Sigmoid colon (tissue), 7 donors: ENCODE measurements around the gene ZBBX. TPM values are rescaled to one million over a fixed set of nuclear protein-coding genes. Genes with fewer than 3 reads are reported as not detected.

Experiments
- DNase-seq: peaks from one replicate; pipeline ENCODE4 v3.0.0-alpha.2; 2019
- H3K27ac ChIP-seq, 4 donors: fragments of 200-600 bp; sonication (generic); one replicate each; pipeline ENCODE4 v1.5.1; 2016 to 2019; ENCODE audit warnings: mild to moderate bottlenecking in 1 of 4
- H3K27me3 ChIP-seq, 3 donors: fragments of 200-600 bp; sonication (generic); one replicate each; pipeline ENCODE4 v1.5.1; 2019; ENCODE audit warnings: mild to moderate bottlenecking in 1 of 3
- H3K36me3 ChIP-seq, 4 donors: fragments of 200-600 bp; sonication (generic); one replicate each; pipeline ENCODE4 v1.5.1; 2016 to 2019
- H3K4me1 ChIP-seq, 4 donors: fragments of 200-600 bp; sonication (generic); one replicate each; pipeline ENCODE4 v1.5.1; 2017 to 2019
- H3K4me3 ChIP-seq, 4 donors: fragments of 200-600 bp; sonication (generic); one replicate each; pipeline ENCODE4 v1.5.1; 2017 to 2019; ENCODE audit warnings: mild to moderate bottlenecking in 2 of 4, moderate library complexity in 1 of 4
- H3K9me3 ChIP-seq, 4 donors: fragments of 200-600 bp in 3 of 4; sonication (generic) in 3 of 4; one replicate each; pipeline versions ENCODE4 v1.5.1 to v1.6.1; 2013 to 2019
- EP300 ChIP-seq, 4 donors: sonication (generic); formaldehyde crosslinking; IDR thresholded peaks; one replicate each; pipeline ENCODE4 v1.6.1; 2017; ENCODE audit warnings: antibody characterized with exemption in 4 of 4
- POLR2A ChIP-seq, 2 donors: fragments of 450-650 bp; IDR thresholded peaks; one replicate each; pipeline ENCODE4 v1.6.1; 2016; ENCODE audit warnings: antibody characterized with exemption in 2 of 2, mild to moderate bottlenecking in 2 of 2, moderate library complexity in 2 of 2
- POLR2AphosphoS5 ChIP-seq, 4 donors: sonication (generic); formaldehyde crosslinking; IDR thresholded peaks; one replicate each; pipeline ENCODE4 v1.6.1; 2017; ENCODE audit warnings: antibody characterized with exemption in 4 of 4
- WGBS, 2 donors: extraction: QIAGEN DNeasy Blood & Tissue Kit; methylation state at CpG; one replicate each; pipeline ENCODE4 v1.1.7; 2013; 5-methylcytosine and 5-hydroxymethylcytosine counted together
- intact Hi-C: fragments of 100-400 bp; cut with DNase I; formaldehyde crosslinking; loops from one replicate; pipeline ENCODE4 v1.15.1; 2023
- polyA plus RNA-seq, 3 donors: library from polyadenylated mRNA; stranded (reverse); fragments of 200-250 nt; gene quantifications; one replicate each; pipeline ENCODE4 v1.2.3, GENCODE V29; 2013
- total RNA-seq, 4 donors: library from RNA; depleted of rRNA; stranded (reverse); fragments of >200 nt; gene quantifications; one replicate each; pipeline ENCODE4 v1.1.0, GENCODE V29; 2016
- TF ChIP-seq, protein P1 (sequence below), 4 experiments: fragments of 450-650 bp in 3 of 4; fragments of 200-600 bp in 1 of 4; IDR thresholded peaks; one replicate each; pipeline ENCODE4 v1.5.1; 2016 to 2019; ENCODE audit warnings: antibody characterized with exemption in 4 of 4, mild to moderate bottlenecking in 3 of 4, moderate library complexity in 2 of 4
- donor health status: healthy with polysubstance abuse.
- donor health status: Bipolar disorder and iron deficiency.
- donor health status: healthy.

Gene ZBBX
- total and polyA plus RNA-seq, 7 donors, result not detected

DNA sequence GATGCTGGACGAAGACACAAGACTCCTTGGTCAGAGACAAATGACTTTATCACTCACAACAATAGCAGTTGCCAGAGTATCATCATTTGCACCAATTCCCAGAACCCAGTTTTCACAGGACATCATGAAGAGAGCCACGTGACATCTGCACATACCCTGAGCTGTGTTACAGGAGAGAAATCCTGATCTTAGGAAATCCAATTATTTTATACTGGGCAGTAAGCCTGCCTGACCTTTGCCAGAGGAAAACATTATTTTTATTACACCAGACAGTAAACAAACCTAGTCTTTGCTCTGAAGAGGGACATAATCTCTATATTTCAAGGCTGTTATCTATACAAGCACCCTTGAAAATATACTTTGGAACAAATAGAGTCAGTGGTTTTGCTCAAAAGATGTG is 77.4 kb downstream of the ZBBX start:
- peaks cover 0 to 29% (median 11%) of the 10 kb centered on the region in 4 donors for H3K4me1 ChIP-seq
- H3K9me3 ChIP-seq, result no peaks in the 10 kb centered on the region
- H3K4me3 ChIP-seq, result no peak overlapping the region
- intact Hi-C loops, result no loop called here
- no peak for DNase-seq
- no peaks in the 10 kb centered on the region for H3K27me3 ChIP-seq
- H3K36me3 ChIP-seq, result no peaks in the 10 kb centered on the region
- H3K27ac ChIP-seq, result no peak overlapping the region
- 48 to 68% methylated on average over 2 of the region's 2 CpGs for WGBS, 2 donors
- TF ChIP-seq POLR2AphosphoS5 (IDR thresholded peaks at IDR 0.05), result no peak
- no peak for TF ChIP-seq EP300 (IDR thresholded peaks at IDR 0.05)
- no peak for TF ChIP-seq POLR2A (IDR thresholded peaks at IDR 0.05)
- TF ChIP-seq, protein P1, sequence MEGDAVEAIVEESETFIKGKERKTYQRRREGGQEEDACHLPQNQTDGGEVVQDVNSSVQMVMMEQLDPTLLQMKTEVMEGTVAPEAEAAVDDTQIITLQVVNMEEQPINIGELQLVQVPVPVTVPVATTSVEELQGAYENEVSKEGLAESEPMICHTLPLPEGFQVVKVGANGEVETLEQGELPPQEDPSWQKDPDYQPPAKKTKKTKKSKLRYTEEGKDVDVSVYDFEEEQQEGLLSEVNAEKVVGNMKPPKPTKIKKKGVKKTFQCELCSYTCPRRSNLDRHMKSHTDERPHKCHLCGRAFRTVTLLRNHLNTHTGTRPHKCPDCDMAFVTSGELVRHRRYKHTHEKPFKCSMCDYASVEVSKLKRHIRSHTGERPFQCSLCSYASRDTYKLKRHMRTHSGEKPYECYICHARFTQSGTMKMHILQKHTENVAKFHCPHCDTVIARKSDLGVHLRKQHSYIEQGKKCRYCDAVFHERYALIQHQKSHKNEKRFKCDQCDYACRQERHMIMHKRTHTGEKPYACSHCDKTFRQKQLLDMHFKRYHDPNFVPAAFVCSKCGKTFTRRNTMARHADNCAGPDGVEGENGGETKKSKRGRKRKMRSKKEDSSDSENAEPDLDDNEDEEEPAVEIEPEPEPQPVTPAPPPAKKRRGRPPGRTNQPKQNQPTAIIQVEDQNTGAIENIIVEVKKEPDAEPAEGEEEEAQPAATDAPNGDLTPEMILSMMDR (IDR thresholded peaks at IDR 0.05), result no peak

DNA sequence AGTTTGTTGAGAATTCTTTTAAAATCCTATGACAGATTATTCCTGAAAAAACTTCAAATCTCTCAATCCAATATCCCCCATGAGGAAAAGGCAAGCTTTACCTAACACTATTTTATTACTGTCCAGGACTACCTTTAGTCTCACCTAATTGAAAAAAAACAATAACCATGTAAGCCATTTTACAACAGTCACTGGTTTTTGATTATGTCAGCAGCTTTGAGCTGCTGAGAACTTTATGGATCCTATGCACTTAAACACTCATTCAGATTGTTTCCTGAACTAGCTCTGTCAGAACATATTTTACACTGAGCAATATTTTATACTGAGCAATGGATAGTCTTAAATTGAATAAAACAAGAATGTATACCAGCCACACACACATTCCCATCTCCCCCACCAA is 79.9 kb downstream of the ZBBX start:
- no peaks in the 10 kb centered on the region for H3K36me3 ChIP-seq
- H3K27me3 ChIP-seq, result no peaks in the 10 kb centered on the region
- DNase-seq, result no peak
- TF ChIP-seq POLR2AphosphoS5 (IDR thresholded peaks at IDR 0.05) (no peak), EP300 (IDR thresholded peaks at IDR 0.05) (no peak), POLR2A (IDR thresholded peaks at IDR 0.05) (no peak)
- TF ChIP-seq, protein P1 (IDR thresholded peaks at IDR 0.05), result no peak
- peaks cover 0 to 28% (median 9%) of the 10 kb centered on the region in 4 donors for H3K4me1 ChIP-seq
- H3K27ac ChIP-seq, result no peak overlapping the region
- intact Hi-C loops, result no loop called here
- no peak overlapping the region for H3K4me3 ChIP-seq
- H3K9me3 ChIP-seq, result no peaks in the 10 kb centered on the region

DNA sequence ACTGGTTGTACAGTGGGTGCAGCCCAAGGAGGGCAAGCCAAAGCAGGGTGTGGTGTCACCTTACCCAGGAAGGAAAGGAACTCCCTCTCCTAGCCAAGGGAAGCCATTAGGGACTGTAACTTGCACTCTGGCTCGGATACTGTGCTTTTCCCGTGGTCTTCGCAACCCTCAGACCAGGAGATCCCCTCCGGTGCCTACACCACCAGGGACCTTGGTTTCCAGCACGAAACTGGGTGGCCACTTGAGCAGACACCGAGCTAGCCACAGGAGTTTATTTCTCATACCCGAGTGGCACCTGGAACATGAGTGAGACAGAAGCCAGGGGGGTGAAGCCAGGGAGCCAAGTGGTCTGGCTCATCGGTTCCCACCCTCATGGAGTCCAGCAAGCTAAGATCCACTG is 90.7 kb downstream of the ZBBX start:
- no peak overlapping the region for H3K27ac ChIP-seq
- no peak for DNase-seq
- no peaks in the 10 kb centered on the region for H3K27me3 ChIP-seq
- no peaks in the 10 kb centered on the region for H3K4me1 ChIP-seq
- TF ChIP-seq, protein P1 (IDR thresholded peaks at IDR 0.05), result no peak
- no peak for TF ChIP-seq EP300 (IDR thresholded peaks at IDR 0.05)
- TF ChIP-seq POLR2AphosphoS5 (IDR thresholded peaks at IDR 0.05), result no peak
- WGBS, 2 donors, result 84 to 90% methylated on average over 8 of the region's 8 CpGs
- H3K4me3 ChIP-seq, result no peak overlapping the region
- intact Hi-C loops, result no loop called here
- H3K9me3 ChIP-seq, result no peaks in the 10 kb centered on the region
- H3K36me3 ChIP-seq, result no peaks in the 10 kb centered on the region

DNA sequence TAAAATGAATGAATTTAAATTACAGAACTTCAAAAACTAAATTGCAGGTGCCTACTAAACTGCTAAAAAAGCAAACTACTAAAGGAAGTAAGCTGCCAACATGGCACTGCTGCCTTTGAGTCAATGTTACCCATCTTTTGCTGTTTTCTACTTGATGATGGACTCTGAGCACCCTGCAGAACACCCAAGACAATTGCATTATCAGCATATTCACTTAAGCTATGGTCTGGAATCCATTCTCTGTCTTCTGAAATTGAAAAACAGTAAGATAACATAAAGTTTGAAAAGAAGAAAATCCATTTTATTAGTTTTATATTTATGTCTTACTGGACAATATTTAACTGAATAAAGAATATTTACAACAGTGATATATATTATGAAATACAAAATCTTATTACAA is 91.4 kb downstream of the ZBBX start:
- Histone ChIP-seq H3K4me3 (no peak overlapping the region), H3K9me3 (no peaks in the 10 kb centered on the region), H3K4me1 (no peaks in the 10 kb centered on the region), H3K27ac (no peak overlapping the region), H3K27me3 (no peaks in the 10 kb centered on the region), H3K36me3 (no peaks in the 10 kb centered on the region)
- intact Hi-C loops, result no loop called here
- TF ChIP-seq POLR2A (IDR thresholded peaks at IDR 0.05) (no peak), EP300 (IDR thresholded peaks at IDR 0.05) (no peak), POLR2AphosphoS5 (IDR thresholded peaks at IDR 0.05) (no peak)
- TF ChIP-seq, protein P1 (IDR thresholded peaks at IDR 0.05), result no peak
- no peak for DNase-seq

DNA sequence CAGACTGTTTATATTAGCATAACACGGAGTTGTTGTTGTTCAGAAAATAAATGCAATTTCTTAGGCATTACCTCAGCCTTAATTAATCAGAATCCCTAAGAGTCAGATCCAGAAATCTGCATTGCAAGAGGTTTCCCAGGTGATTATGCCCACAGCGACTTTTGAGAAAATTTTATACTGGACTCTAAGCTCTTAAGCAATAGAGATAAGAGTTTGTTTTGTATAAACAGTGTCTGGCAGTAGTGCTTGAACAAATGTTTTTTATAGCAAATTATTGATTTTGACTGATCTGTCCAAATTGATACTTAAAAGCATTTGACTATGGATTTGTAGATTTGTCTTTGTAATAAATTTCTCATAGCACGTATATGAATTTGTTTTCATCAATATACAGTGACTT is 92.8 kb downstream of the ZBBX start:
- H3K9me3 ChIP-seq, result no peaks in the 10 kb centered on the region
- H3K4me1 ChIP-seq, result no peaks in the 10 kb centered on the region
- intact Hi-C loops, result no loop called here
- no peak overlapping the region for H3K27ac ChIP-seq
- TF ChIP-seq POLR2AphosphoS5 (IDR thresholded peaks at IDR 0.05), result no peak
- no peak for TF ChIP-seq POLR2A (IDR thresholded peaks at IDR 0.05)
- no peak for TF ChIP-seq EP300 (IDR thresholded peaks at IDR 0.05)
- TF ChIP-seq, protein P1 (IDR thresholded peaks at IDR 0.05), result no peak
- DNase-seq, result no peak
- no peak overlapping the region for H3K4me3 ChIP-seq
- no peaks in the 10 kb centered on the region for H3K27me3 ChIP-seq
- no peaks in the 10 kb centered on the region for H3K36me3 ChIP-seq
- WGBS, 2 donors, result 53 to 76% methylated on average over 3 of the region's 3 CpGs
